Kasumi-1 (cell line): ENCODE measurements around the gene LRPPRC.
A peak's percentile ranks its signal among the peaks of the same experiment; 100 is the strongest.
"Not testable (repeated sequence)": the region's sequence is repeated elsewhere in the genome, so short reads cannot be mapped to it uniquely, and the experiment has no call there.

Source experiments
- DNase-seq, 2 experiments: peaks; one replicate each; lab custom pipeline; 2025; lab: John Stamatoyannopoulos, UW

Gene LRPPRC

DNA sequence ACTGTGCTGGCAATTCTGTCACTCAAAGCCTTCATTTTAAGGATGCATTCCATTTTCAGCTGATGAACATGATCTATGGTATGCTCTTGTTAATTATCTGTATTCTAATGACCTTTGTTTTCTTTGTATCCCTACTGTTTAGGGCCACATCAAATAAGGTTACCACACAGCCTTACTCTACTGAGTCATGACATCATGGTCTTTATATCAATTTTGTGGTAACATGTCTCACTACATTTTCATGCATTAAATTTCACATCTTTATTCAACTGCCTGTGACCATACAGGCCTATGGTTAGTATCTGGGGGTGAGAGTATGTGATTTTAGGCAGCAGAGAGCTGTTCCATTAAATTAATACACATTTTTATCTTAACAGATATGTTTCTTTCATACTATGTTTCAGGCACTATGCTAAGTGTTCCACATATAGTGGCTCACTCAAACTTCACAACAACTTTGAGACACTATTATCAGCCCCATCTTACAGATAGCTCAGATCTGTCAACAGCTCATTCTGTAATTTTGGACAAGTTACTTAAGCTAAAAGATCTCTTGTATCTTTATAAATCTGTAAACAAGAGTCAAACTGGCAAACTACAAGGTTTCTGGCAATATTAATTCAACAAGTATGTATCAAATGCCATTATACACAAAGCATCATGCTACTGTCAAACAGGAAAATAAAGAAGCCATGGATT, 18.0 kb downstream of the LRPPRC start:
- no peak for DNase-seq

DNA sequence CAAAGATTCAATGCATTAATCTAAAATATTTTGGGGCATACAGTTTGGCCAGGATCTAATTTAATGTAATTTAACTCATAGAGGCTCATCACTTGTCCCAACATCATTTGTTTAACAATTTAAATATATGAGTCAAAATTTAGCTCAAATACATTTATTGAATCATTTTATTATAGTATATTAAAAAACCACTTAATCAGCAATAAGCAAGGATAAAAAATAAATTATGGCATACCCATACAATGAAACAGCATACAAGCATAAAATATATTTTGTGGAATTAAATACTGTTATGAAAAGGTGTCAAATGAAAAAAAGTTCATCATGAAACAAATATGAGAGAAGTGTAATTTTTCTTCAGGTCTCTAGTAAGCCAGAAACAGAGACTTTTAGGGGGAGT, 34.9 kb downstream of the LRPPRC start:
- no peak for DNase-seq

DNA sequence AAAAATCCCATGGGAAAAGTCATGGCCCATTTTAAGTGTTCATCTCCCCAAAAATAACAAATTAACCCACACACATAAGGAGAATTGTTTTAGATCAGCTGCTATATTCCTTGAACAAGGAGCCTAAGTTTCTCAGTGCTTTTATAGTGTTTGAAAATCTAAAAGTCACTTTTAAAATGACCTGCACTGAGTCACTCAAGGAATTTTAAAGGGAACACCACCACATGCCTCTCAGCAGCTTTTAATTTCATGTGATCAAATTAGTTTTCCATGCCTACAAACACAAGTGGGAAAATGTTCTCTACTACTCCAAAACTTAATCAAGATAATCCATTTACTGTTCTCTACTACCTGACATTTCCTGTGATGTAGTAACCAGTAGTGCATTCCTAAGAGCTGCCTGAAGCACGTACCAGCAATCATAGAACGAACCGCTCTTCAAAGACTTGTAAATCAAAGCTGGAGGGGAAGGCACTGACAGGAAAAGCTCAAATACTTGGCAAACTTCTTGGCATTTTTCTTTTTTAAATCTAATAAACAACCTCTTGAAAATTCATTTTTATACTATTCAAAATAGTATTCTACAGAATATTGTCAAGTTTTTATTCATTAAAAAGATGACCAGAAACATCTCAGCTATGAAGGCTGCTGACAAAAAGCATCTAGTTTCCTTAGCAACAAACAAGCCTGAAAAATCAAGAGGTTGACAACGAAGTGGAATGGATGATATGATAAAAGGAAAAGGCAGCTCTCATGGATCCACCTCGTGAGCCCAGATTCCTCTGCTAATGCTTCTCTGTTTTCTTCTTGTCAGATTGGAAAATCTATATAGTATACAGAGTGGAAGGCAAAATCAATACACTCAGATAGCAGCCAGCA, 37.2 kb downstream of the LRPPRC start:
- DNase-seq, result no peak

DNA sequence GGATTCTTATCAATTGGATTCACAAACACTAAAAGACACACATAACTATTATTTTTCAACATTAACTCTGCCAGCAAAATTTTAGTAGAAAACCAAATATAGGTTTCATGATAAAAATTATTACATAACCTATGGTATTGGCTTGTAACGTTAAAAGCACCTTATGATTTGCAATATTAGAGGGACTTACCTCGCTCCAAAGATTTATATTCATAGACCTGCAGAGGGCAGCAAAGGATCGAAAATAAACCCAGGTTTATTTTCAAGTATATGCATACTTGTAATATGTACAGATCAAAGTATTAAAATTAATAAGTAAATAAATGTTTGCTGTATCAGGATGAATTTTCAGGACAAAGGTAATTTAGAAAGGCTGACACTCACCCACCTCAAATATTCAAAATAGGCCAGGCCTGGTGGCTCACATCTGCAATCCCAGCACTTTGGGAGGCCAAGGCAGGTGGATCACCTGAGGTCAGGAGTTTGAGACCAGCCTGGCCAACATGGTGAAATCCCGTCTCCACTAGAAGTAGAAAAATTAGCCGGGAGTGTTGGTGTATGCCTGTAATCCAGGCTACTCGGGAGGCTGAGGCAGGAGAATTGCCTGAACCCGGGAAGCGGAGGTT, 45.3 kb downstream of the LRPPRC start:
- peak; percentile 54 to 68 for DNase-seq

DNA sequence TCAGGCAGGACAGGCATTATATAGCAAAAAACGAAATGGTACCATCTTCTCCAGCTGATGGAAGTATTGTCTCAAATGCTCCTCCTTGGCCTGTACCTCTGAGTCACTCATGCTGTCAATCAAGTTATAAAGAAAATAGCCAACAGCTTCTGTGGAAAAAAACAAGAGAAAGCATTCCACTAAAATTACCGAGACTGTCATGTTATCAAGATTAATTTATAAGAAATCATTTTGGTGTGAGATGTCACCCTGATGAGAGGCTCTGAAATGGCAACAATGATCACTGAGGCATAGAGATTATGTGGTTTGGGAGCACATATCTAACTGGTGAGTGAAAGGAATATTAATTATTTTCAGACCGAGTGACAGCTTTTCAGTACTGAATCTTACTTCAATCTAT, 47.4 kb downstream of the LRPPRC start:
- DNase-seq, result no peak

DNA sequence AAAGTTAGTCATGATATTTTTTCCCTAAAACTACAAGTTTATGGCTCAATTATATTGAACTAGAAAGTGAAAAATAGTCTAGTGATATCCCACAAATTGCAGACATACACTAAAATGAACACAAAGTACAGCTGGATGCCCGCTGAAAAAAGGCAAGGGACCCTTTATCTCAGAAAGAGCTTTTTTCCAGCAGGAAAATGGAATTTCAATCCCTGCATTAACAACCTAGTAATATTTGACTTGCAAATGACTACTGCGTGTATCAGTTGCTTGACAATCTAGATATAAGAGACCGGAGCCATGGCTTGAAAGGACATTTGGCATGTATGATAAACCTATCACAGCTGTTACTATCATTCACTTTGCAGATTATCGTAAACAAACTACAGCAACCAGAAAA, 49.1 kb downstream of the LRPPRC start:
- DNase-seq, result no peak

DNA sequence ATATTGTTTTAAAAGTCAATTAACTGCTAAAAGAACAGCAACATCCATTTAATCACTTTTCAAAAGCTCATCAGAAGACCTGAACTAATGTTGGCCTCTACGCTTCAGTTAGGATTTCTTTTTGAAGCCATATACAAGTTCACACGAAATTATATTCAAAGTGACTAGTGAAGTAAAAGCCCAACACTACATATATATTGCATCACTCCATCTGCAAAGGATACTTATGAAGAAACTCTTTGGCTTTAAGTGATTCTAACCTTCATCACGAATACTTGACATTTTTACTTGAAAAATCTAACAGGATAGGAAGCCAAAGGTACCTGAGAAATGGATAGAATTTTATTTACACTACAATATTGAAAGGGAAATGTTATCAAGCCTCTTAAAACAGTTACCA, 50.4 kb downstream of the LRPPRC start:
- no peak for DNase-seq

DNA sequence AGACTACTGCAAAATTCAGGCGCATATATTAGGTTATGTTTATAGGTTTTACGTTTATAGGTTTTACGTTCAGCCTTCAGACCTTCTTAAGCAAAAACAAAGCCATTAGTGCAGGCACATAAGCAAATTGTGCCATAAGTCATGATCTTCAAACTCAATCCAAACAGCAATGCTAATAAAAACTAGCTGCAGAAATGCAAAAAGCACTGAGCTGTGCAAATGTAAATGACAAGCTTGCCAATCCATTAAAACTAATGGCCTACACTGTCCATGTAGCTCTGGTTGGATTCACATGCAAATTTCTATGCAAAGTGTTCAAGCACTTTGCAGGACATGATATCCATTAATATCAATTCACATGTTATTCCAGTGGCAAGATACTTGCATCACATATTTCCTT, 50.9 kb downstream of the LRPPRC start:
- no peak for DNase-seq

DNA sequence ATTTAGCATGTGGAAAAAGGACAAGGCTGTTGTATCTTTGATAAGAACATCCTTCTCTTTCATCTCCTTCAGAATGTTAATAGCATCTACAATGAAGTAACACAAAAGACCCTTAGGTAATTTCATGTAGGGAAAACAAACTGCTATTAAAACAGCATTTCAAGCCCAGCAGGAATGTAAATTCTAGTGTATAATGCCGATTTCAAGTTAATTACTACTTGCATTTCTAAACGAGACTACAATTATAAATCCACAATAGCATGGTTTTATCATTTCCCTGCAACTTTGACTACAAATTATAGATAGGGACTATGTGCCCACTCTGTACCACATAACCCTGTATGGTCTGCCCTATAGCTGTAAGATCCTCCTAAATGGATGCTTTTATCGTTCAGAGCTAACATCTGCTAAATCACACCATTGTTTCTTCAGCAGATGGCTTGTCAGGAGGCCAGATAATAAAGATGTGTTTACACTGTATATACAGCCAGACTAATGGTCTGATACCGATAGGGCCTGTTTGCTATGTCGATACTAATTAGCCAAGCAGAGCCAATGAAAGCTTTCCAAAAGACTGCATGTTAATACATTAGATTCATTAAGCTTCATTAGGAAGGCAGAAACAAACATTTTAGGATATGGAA, 51.9 kb downstream of the LRPPRC start:
- no peak for DNase-seq

DNA sequence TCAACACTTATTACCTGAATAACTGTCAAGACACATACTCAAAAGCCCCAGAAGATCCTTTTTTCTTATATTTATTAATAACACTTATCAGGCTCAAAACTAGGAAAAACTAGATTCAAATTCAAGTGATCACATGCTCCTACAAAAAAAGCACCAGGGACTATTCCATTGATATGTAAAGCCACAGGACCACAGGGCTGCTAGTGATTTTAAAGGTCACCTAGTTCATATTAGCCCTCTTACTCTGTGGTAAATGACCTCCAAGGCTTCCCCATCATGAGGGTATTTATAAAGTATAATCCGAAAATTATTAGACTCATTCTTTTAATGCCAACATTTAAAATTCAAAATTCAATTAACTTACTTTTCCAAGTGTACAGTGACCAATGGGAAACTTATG, 52.5 kb downstream of the LRPPRC start:
- no peak for DNase-seq

DNA sequence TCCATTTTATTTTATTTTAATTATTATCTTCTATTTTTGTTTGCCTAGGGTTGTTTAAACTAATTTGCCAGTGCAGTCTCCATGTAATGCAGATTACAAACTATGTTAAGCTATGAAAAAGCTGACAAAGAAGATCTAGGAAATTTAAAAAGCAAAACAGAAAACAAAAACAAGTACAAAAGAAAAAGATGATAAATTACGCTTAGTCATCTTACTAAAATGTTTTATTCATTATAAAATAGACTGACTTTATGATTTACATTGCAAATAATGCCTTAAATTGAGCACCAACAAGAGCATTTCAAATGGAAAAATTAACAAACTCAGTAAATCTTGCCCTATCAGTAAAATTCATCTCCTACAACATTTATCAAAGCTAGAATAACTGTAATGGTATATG, 52.9 kb downstream of the LRPPRC start:
- no peak for DNase-seq

DNA sequence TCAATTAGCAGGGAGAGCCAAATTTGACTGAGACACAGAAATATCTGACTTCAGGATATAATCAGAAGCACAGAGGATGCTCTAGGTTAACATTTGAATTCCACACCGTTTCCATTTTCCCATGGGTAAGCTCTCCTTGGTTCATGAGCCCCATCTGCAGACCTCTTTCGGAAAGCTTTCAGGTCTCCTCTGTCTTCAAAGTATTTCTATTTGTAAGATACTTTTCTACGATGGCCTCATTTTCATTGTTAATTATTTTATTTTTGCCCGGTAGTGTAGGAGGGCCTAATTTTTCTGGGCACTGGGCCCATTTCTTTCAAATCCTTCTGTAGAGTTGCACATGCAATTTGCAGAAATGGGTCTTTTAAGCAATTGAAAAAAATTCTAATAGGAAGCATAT, 53.8 kb downstream of the LRPPRC start:
- DNase-seq, result no peak

DNA sequence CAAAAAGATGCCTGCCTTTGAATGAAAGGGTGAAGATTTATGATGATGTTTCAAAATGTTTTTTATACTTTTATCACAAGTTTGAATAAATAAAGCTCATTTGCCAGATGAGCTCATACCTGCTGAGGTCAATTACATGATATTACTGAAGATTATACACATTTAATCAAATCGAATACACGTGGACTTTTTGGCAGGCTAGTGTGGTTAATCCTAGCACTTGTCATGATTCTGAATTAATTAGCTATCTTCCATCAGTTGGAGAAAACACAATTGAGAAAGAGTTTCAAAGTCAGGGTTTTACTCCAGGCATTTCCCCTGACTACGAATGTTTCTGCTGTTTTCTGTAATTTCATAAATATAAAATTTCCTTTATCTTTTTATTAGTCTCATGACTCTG, 54.4 kb downstream of the LRPPRC start:
- no peak for DNase-seq

DNA sequence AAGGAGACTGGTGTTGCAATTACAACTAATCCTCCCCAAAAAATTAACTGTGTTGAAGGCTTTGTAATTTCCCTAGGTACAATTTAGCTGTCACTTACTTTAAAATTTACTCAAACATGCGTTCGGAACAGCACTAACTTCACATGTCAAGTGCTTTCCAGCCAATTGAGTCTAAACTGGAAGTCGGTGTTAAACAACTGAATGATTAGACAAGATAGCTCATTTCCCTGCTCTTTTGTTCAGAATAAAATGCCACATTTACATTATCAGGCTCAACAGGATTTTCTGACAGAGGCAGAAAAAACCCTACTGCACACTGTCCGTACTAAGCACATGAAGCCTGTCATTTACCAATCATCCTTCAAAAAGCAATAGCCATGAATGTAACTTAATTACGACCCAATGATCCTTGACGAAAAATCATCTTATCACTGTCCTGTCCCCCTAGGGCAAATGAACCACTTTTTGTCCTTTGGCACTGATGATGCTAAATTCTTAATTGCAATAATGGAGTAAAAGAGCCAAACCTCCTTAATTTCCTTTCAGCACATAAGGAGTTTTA, 56.0 kb downstream of the LRPPRC start:
- no peak for DNase-seq

DNA sequence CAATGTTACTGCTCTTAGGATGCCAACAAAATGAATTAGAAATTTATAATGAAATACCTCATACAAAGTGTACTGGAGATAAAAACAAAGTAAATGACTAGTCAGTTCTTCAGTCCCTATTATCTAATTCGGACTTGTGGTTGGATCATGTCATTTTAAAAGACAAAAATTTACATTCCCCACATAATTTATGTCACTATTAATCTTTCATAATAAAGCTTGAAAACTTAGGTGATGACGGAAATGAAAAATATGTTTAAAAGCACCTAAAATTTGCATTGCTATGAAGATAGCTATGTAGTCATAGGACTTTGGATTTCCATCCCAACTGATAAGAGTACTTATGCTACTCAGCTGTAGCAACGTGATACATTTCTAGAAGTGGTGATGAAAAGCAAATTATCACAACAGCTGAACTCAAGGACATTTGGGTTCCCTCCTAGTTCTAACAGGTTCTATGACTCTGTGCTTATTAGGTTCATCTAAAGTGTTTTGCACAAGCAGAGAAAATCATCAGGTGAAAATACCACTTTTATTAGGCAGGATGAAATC, 58.4 kb downstream of the LRPPRC start:
- DNase-seq, result no peak

DNA sequence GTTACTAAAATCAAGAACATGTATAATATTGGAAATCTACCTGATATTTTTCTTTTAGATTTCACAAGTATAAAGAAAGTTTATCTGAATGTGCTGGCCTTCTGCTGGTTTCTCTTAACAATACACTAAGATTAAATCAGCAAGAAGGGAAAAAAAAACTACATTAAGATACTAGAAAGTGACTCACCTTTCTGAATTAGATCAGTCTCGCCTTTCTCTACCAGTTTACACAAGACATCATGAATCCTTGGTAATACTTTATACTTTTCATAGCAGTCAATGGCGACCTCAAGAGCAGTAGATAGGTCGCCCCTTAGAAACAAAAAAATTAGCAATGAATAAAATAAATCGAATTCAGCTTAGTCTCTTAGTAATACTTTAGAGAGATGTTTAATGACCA, 61.2 kb downstream of the LRPPRC start:
- DNase-seq, result no peak

DNA sequence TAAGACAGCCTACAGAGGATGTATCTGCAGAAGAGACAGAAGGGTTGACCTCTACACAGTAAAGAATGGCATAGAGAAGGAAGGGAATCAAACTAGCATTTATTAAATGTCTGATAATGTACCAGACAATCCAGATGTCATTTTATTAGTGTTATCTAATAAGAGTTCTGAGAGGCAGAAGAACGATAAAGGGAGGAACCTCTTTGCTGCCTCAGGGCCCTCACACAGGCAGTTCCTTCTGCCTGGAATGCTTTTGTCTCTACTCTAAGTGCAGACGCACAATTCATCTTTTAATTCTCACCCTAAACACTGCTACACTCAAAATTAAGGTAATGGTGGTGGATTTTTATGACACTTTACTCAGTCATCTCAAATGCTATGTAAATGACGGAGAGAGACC, 64.5 kb downstream of the LRPPRC start:
- DNase-seq, result no peak

DNA sequence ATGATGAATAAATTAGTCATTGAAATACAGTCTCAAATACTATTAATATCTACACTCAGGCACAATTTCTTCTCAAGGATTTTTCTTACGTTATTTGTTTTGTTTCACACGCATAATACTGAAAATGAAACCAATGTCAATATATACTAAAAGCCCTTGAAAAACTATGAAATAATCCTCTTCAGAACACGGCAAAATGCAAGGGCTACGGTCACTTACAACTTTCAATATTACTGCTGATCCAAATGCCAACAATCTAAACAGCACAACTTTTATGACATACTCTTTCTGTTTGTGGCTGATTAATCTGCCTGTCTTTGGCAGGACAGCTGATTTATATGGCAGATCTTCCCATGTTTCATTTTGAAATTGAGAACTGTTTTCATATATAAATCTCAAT, 68.3 kb downstream of the LRPPRC start:
- DNase-seq, result no peak

DNA sequence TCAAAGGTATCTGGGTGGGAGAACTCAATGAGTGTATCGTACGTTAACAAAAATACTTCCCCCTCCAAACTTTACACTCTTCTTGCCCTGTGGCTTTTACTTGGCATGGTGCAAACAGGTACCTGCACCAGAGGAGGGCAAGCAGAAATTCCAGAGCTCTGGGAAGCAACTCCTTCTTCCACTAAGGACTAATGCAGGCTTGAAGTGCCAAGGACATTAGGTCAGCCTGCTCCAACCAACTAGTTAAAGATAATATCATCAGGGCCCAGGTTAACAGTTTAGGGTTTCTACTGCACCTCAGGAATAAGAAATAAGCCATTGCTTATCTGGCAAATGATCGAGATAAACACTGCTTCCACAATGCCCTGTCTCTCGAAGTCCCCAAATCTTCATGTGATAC, 70.4 kb downstream of the LRPPRC start:
- no peak for DNase-seq

DNA sequence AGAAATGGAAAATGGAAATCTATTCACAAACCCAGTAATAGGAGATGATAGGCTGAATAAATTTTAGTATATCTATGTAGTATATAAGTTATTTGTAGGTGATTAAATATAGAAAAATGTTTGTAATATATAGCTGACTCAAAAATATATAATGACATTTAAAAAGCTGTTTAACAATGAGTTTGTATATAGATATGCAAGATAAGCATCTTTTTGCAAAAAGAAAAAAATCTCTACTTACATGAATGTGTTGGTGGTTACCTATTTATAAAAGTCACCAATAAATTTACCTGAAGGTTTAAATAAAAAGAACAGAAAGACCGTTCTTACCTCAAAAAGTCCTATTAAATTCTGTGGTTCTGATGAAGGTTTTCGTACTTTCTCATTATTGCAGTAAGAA, 71.3 kb downstream of the LRPPRC start:
- DNase-seq, result no peak

DNA sequence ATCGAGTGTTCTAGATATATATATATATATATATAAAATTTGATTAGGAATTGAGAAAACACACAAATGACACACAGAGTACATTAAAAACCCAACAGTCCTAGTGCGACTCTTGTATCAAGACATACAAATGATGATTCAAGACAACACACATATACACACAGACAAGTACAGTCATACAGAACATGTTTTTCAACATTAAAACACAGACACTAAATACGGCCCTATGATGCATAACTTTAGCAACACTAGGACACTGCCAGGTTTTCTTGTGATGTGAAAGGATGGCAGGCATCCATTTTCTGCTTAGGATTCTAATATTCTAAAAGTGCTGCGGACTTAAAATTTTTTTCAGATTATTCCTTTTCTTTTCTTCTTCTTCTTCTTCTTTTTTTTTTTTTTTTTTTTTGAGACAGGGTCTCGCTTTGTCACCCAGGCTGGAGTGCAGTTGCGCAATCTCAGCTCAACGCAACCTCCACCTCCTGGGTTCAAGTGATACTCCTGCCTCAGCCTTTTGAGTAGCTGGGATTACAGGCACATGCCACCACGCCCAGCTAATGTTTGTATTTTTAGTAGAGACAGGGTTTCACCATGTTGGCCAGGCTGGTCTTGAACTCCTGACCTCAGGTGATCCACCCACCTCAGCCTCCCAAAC, 84.5 kb downstream of the LRPPRC start:
- not testable (repeated sequence) for DNase-seq
